OCI-LY1 (cell line): ENCODE measurements around the gene CCDC12.

ENCODE experiments used
- H2AFZ ChIP-seq: fragments of 200-600 bp; sonication (generic), shearing (Covaris generic); 2 replicates; pipeline ENCODE4 v1.6.0; 2014; ENCODE audit warnings: antibody characterized with exemption, mild to moderate bottlenecking, low read length
- H3F3A ChIP-seq: fragments of 200-600 bp; sonication (generic), shearing (Covaris generic); 2 replicates; pipeline ENCODE4 v1.6.0; 2014; ENCODE audit warnings: mild to moderate bottlenecking, antibody characterized with exemption, low read length, moderate library complexity; ENCODE audit not compliant: insufficient read depth
- H3K27ac ChIP-seq: fragments of 200-600 bp; sonication (generic); 2 replicates; pipeline ENCODE4 v1.5.1; 2014; ENCODE audit warnings: low read length, mixed run types, mild to moderate bottlenecking, low read depth; ENCODE audit not compliant: poor library complexity, severe bottlenecking
- H3K27me3 ChIP-seq: fragments of 200-600 bp; sonication (generic); 2 replicates; pipeline ENCODE4 v1.6.0; 2014; ENCODE audit warnings: antibody characterized with exemption, mild to moderate bottlenecking, low read length, moderate library complexity; ENCODE audit not compliant: insufficient read depth
- H3K36me3 ChIP-seq: fragments of 200-600 bp; sonication (generic); 2 replicates; pipeline ENCODE4 v1.6.1; 2014; ENCODE audit warnings: mild to moderate bottlenecking, antibody characterized with exemption, low read length, moderate library complexity, mixed read lengths; ENCODE audit not compliant: insufficient read depth
- H3K4me1 ChIP-seq: fragments of 200-600 bp; sonication (generic); 2 replicates; pipeline ENCODE4 v1.5.1; 2014; ENCODE audit warnings: mild to moderate bottlenecking, low read length, moderate library complexity; ENCODE audit not compliant: insufficient read depth, severe bottlenecking
- H3K4me2 ChIP-seq: fragments of 200-600 bp; sonication (generic), shearing (Covaris generic); 2 replicates; pipeline ENCODE4 v1.6.1; 2014; ENCODE audit warnings: low read length
- H3K4me3 ChIP-seq: fragments of 200-600 bp; sonication (generic); 2 replicates; pipeline ENCODE4 v1.5.1; 2014; ENCODE audit warnings: low read length, low read depth, mild to moderate bottlenecking, mixed read lengths; ENCODE audit not compliant: poor library complexity, severe bottlenecking
- H3K79me2 ChIP-seq: fragments of 200-600 bp; shearing (Covaris generic); 2 replicates; pipeline ENCODE4 v1.6.1; 2016; ENCODE audit warnings: mixed run types, low read length, mixed read lengths; ENCODE audit not compliant: insufficient read depth
- H3K9ac ChIP-seq: fragments of 200-600 bp; sonication (generic), shearing (Covaris generic); 2 replicates; pipeline ENCODE4 v1.6.1; 2014; ENCODE audit warnings: mild to moderate bottlenecking, low read length, mixed read lengths
- H3K9me2 ChIP-seq: fragments of 200-600 bp; sonication (generic), shearing (Covaris generic); 2 replicates; pipeline ENCODE4 v1.6.1; 2014; ENCODE audit warnings: low read depth, mild to moderate bottlenecking, low read length, mixed read lengths
- H3K9me3 ChIP-seq: fragments of 200-600 bp; shearing (Covaris generic); 2 replicates; pipeline ENCODE4 v1.6.1; 2014; ENCODE audit warnings: low read length, mixed read lengths
- H4K20me1 ChIP-seq: fragments of 200-600 bp; sonication (generic), shearing (Covaris generic); 2 replicates; pipeline ENCODE4 v1.6.0; 2016; ENCODE audit warnings: mild to moderate bottlenecking, low read length; ENCODE audit not compliant: insufficient read depth
- EZH2 ChIP-seq: fragments of 200-600 bp; sonication (generic), shearing (Covaris generic); IDR thresholded peaks from 2 replicates; pipeline ENCODE4 v1.8.0; 2017; ENCODE audit warnings: borderline replicate concordance, mixed run types, mild to moderate bottlenecking, antibody characterized with exemption, low read length, moderate library complexity, mixed read lengths
- TF ChIP-seq, protein P1 (sequence below): fragments of 200-600 bp; sonication (generic), shearing (Covaris generic); IDR thresholded peaks from 2 replicates; pipeline ENCODE4 v1.5.1; 2017; ENCODE audit warnings: mild to moderate bottlenecking, antibody characterized with exemption, low read length, moderate library complexity, mixed read lengths

The CCDC12 gene

DNA sequence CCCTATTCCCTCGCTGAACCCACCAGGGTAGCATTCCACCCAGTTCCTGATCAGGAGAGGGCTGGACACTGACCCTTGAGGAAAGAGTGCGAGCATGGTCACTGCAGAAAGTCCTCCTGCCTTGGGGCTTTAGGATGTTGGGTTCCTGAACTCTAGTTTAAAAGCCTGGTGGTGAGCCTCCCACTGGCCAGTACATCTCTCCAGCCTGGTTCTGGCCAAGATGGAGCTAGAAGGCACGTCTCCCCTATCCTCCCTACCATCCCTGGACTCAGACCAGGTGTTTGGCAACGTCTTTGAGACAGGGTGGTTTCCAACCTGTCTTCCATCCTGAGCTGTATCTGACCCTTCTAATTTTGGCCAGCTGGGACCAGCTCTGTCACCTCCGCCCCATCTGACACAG, 34.4 kb upstream of the CCDC12 start:
- no peak overlapping the region for H3K9ac ChIP-seq
- peaks cover 19% of the 10 kb centered on the region for H3K4me1 ChIP-seq
- no peaks in the 10 kb centered on the region for H3F3A ChIP-seq
- H2AFZ ChIP-seq: no peak overlapping the region
- TF ChIP-seq, protein P1, sequence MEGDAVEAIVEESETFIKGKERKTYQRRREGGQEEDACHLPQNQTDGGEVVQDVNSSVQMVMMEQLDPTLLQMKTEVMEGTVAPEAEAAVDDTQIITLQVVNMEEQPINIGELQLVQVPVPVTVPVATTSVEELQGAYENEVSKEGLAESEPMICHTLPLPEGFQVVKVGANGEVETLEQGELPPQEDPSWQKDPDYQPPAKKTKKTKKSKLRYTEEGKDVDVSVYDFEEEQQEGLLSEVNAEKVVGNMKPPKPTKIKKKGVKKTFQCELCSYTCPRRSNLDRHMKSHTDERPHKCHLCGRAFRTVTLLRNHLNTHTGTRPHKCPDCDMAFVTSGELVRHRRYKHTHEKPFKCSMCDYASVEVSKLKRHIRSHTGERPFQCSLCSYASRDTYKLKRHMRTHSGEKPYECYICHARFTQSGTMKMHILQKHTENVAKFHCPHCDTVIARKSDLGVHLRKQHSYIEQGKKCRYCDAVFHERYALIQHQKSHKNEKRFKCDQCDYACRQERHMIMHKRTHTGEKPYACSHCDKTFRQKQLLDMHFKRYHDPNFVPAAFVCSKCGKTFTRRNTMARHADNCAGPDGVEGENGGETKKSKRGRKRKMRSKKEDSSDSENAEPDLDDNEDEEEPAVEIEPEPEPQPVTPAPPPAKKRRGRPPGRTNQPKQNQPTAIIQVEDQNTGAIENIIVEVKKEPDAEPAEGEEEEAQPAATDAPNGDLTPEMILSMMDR: no peak
- no peak for TF ChIP-seq EZH2
- no peaks in the 10 kb centered on the region for H3K27me3 ChIP-seq
- no peaks in the 10 kb centered on the region for H4K20me1 ChIP-seq
- H3K9me2 ChIP-seq: no peaks in the 10 kb centered on the region
- H3K4me3 ChIP-seq: no peak overlapping the region
- peaks cover 33% of the 10 kb centered on the region; the same call in 1 of the 2 replicates for H3K36me3 ChIP-seq
- no peak overlapping the region for H3K4me2 ChIP-seq
- H3K9me3 ChIP-seq: no peaks in the 10 kb centered on the region
- no peaks in the 10 kb centered on the region for H3K79me2 ChIP-seq
- H3K27ac ChIP-seq: no peak overlapping the region

DNA sequence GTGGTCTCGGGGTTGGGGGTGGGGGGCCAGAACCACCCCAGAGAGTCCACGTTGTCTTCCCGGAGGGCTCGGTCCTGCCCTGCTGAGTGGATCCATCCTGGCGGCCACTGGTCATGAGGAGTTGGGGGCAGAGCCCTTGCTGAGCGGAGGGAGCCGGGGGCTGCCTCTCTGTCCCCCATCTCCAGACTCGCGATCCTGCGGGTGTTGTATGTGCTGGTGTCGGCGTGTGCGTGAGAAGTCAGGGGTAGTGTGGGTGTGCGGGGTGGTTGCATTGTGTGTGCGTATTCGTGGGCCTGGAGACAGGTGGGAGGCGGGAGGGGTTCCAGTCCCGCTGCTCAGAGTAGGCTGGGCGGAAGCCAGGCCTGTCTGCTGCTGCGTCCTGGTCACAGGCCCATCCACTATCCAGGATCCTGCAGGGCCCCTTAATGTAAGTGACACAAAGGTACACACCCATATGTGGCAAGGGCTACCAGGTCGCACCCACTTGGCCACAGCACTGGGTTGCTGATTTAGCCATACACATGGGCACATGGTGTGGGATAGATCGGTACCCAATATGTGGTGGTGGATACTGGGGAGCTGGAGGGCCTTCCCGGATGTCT, 33.7 kb upstream of the CCDC12 start:
- H3K9ac ChIP-seq: peak overlapping the region; percentile 78
- TF ChIP-seq, protein P1: 0 out of 2 replicates have a peak, but pooled peaks have one; percentile 3
- TF ChIP-seq EZH2: no peak

DNA sequence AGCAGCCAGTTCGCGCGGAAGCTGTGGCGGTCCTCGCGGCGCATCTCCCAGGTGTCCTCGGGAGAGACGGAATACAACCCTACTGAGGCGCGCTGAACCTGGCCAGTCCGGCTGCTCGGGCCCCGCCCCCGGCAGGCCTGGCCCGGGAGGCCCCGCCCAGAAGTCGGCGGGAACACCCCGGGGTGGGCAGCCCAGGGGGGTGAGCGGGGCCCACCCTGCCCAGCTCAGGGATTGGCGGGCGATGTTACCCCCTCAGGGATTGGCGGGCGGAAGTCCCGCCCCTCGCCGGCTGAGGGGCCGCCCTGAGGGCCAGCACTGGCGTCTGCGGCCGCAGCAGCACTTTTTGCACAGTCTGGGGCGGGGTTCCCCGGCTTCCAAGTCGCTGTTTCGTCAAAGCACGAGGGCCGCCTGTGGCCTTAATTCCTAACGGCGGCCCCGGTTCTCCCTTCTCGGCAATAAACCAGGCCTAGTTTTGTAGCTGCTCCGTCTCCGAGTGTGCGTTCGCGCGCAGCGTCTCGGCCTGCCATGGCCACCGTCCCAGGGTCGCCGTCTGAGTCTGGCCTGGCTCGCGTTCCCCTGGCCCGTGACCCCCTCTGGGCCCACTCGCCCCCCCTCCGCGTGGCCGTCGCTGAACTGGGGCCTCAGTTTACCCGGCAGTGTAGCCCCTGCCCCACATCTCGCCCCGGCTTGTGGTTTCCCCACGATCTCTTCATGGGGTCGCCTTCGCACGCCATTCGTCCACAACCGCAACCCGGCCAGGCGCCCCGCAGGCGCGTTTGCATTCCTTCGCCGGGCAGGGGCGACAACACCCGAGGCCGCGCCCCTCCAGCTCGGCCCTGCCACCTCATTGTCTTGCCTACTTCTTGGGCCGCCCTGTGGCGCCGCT, 32.9 kb upstream of the CCDC12 start:
- Histone ChIP-seq H4K20me1 (no peaks in the 10 kb centered on the region), H3K4me3 (peak overlapping the region; percentile 61), H3K36me3 (peaks cover 41% of the 10 kb centered on the region; the same call in 1 of the 2 replicates), H3K4me2 (peak overlapping the region; percentile 81), H3F3A (no peaks in the 10 kb centered on the region), H3K9me3 (no peaks in the 10 kb centered on the region), H3K9ac (peak overlapping the region; percentile 78), H3K4me1 (peaks cover 19% of the 10 kb centered on the region), H3K27me3 (no peaks in the 10 kb centered on the region), H3K9me2 (no peaks in the 10 kb centered on the region), H3K79me2 (no peaks in the 10 kb centered on the region), H2AFZ (no peak overlapping the region), H3K27ac (peak overlapping the region; percentile 54)
- TF ChIP-seq, protein P1: peak; percentile 16; the same call in 1 of the 2 replicates
- TF ChIP-seq EZH2: no peak

More for the DNA sequence above, 33.7 kb upstream of the CCDC12 start:
- H2AFZ ChIP-seq: no peak overlapping the region
- peaks cover 19% of the 10 kb centered on the region for H3K4me1 ChIP-seq
- H3K36me3 ChIP-seq: peaks cover 35% of the 10 kb centered on the region; the same call in 1 of the 2 replicates
- H3K4me3 ChIP-seq: peak overlapping the region; percentile 61
- H3K27ac ChIP-seq: peak overlapping the region; percentile 54
- H3K9me2 ChIP-seq: no peaks in the 10 kb centered on the region
- no peaks in the 10 kb centered on the region for H3K79me2 ChIP-seq
- H3K27me3 ChIP-seq: no peaks in the 10 kb centered on the region
- H3K4me2 ChIP-seq: peak overlapping the region; percentile 81
- H3F3A ChIP-seq: no peaks in the 10 kb centered on the region
- H4K20me1 ChIP-seq: no peaks in the 10 kb centered on the region
- H3K9me3 ChIP-seq: no peaks in the 10 kb centered on the region
